Neural cell (in vitro differentiated cells): ENCODE data around the gene DENND6A. TPM values are rescaled to one million over a fixed set of nuclear protein-coding genes. Genes with fewer than 3 reads are reported as not detected.
"Not testable (repeated sequence)": the region's sequence is repeated elsewhere in the genome, so short reads cannot be mapped to it uniquely, and the experiment has no call there.

Experiments used
- H2AFZ ChIP-seq: fragments of 200-600, 300-800 bp; sonication (generic), shearing (Covaris generic); 2 replicates; pipeline ENCODE4 v1.6.0; 2014; ENCODE audit warnings: low read depth, mild to moderate bottlenecking, antibody characterized with exemption, low read length, moderate library complexity
- H3F3A ChIP-seq: fragments of 200-600 bp; shearing (Covaris generic); 2 replicates; pipeline ENCODE4 v1.6.1; 2016; ENCODE audit warnings: mild to moderate bottlenecking, moderate library complexity, mixed read lengths, antibody characterized with exemption, low read length; ENCODE audit not compliant: insufficient read depth, poor library complexity, severe bottlenecking
- H3K27ac ChIP-seq: fragments of 200-600, 300-800 bp; sonication (generic), shearing (Covaris generic); 2 replicates; pipeline ENCODE4 v1.5.1; 2014; ENCODE audit warnings: mild to moderate bottlenecking, low read length, moderate library complexity
- H3K27me3 ChIP-seq: fragments of 300-800, 200-600 bp; sonication (generic), shearing (Covaris generic); 2 replicates; pipeline ENCODE4 v1.6.0; 2014; ENCODE audit warnings: mild to moderate bottlenecking, low read depth, low read length, moderate library complexity; ENCODE audit not compliant: insufficient read depth
- H3K36me3 ChIP-seq: fragments of 300-800, 200-600 bp; sonication (generic), shearing (Covaris generic); 2 replicates; pipeline ENCODE4 v1.5.1; 2014; ENCODE audit warnings: mild to moderate bottlenecking, antibody characterized with exemption, low read length, moderate library complexity; ENCODE audit not compliant: insufficient read depth
- H3K4me2 ChIP-seq: fragments of 300-800, 200-600 bp; sonication (generic), shearing (Covaris generic); 2 replicates; pipeline ENCODE4 v1.6.0; 2014; ENCODE audit warnings: mild to moderate bottlenecking, low read length
- H3K4me3 ChIP-seq: fragments of 300-800, 200-600 bp; sonication (generic), shearing (Covaris generic); 2 replicates; pipeline ENCODE4 v1.5.1; 2014; ENCODE audit warnings: mild to moderate bottlenecking, low read length, moderate library complexity
- H3K79me2 ChIP-seq: fragments of 200-600 bp; shearing (Covaris generic); replicated peaks from 2 replicates; pipeline ENCODE4 v1.6.0; 2014; ENCODE audit warnings: mild to moderate bottlenecking, low read length, moderate library complexity; ENCODE audit not compliant: insufficient read depth
- H3K9ac ChIP-seq: fragments of 300-800, 200-600 bp; sonication (generic), shearing (Covaris generic); 2 replicates; pipeline ENCODE4 v1.6.1; 2016; ENCODE audit warnings: mild to moderate bottlenecking, low read length, mixed read lengths
- H3K9me2 ChIP-seq: fragments of 200-600 bp; shearing (Covaris generic); 2 replicates; pipeline ENCODE4 v1.6.1; 2016; ENCODE audit warnings: mild to moderate bottlenecking, low read length, mixed read lengths; ENCODE audit not compliant: insufficient read depth
- H3K9me3 ChIP-seq: fragments of 200-600, 300-800 bp; sonication (generic), shearing (Covaris generic); 2 replicates; pipeline ENCODE4 v1.6.1; 2016; ENCODE audit warnings: mild to moderate bottlenecking, mixed run types, low read length, moderate library complexity, mixed read lengths
- H4K20me1 ChIP-seq: fragments of 200-600 bp; shearing (Covaris generic); 2 replicates; pipeline ENCODE4 v1.6.1; 2016; ENCODE audit warnings: mild to moderate bottlenecking, mixed run types; ENCODE audit not compliant: insufficient read depth
- CTCF ChIP-seq: fragments of 450-650 bp; IDR thresholded peaks from 2 replicates; pipeline ENCODE4 v1.5.1; 2014; ENCODE audit warnings: antibody characterized with exemption, mild to moderate bottlenecking, moderate library complexity; ENCODE audit not compliant: poor library complexity, severe bottlenecking
- EP300 ChIP-seq: fragments of 450-650 bp; conservative IDR thresholded peaks from 2 replicates; pipeline ENCODE4 v1.6.1; 2014; ENCODE audit warnings: antibody characterized with exemption, mild to moderate bottlenecking, moderate library complexity; ENCODE audit not compliant: poor library complexity, severe bottlenecking
- EZH2 ChIP-seq: fragments of 200-600, 300-800 bp; shearing (Covaris generic), sonication (generic); IDR thresholded peaks from 2 replicates; pipeline ENCODE4 v1.6.1; 2014; ENCODE audit warnings: antibody characterized with exemption, low read length, borderline replicate concordance, mild to moderate bottlenecking; ENCODE audit not compliant: insufficient read depth, poor library complexity, severe bottlenecking
- MXI1 ChIP-seq: fragments of 450-650 bp; conservative IDR thresholded peaks from 2 replicates; pipeline ENCODE4 v1.6.1; 2014; ENCODE audit warnings: antibody characterized with exemption, mild to moderate bottlenecking; ENCODE audit not compliant: poor library complexity, severe bottlenecking
- POLR2AphosphoS5 ChIP-seq: IDR thresholded peaks from 2 replicates; pipeline ENCODE4 v1.6.1; 2012
- RAD21 ChIP-seq: fragments of 450-650 bp; conservative IDR thresholded peaks from 2 replicates; pipeline ENCODE4 v1.6.1; 2014; ENCODE audit warnings: antibody characterized with exemption, mild to moderate bottlenecking, moderate library complexity
- REST ChIP-seq: IDR thresholded peaks from 2 replicates; pipeline ENCODE4 v1.6.1; 2012; ENCODE audit warnings: borderline replicate concordance
- SMC3 ChIP-seq: fragments of 450-650 bp; conservative IDR thresholded peaks from 2 replicates; pipeline ENCODE4 v1.6.1; 2014; ENCODE audit warnings: antibody characterized with exemption, mild to moderate bottlenecking, moderate library complexity; ENCODE audit not compliant: poor library complexity
- TAF1 ChIP-seq: IDR thresholded peaks from 2 replicates; pipeline ENCODE4 v1.6.1; 2012; ENCODE audit warnings: low read depth
- polyA plus RNA-seq: library from polyadenylated mRNA; depleted of rRNA; stranded (reverse); fragments of >200 nt; gene quantifications from 2 replicates; pipeline ENCODE4 v1.2.3, GENCODE V29; 2014

The DENND6A gene
- polyA plus RNA-seq, 1 donor from 2014 or later: 24.0 TPM

GRCh38 chr3:57622362-57622761 is 70.5 kb downstream of the DENND6A start:
- H3K27me3 ChIP-seq: no peaks in the 10 kb centered on the region
- no peaks in the 10 kb centered on the region for H3F3A ChIP-seq
- no peaks in the 10 kb centered on the region for H3K9me2 ChIP-seq
- H3K4me2 ChIP-seq: no peak overlapping the region
- peaks cover 5% of the 10 kb centered on the region for H3K36me3 ChIP-seq
- H3K4me3 ChIP-seq: no peak overlapping the region
- no peaks in the 10 kb centered on the region for H3K79me2 ChIP-seq
- H4K20me1 ChIP-seq: no peaks in the 10 kb centered on the region
- H3K27ac ChIP-seq: no peak overlapping the region
- no peak for TF ChIP-seq POLR2AphosphoS5
- H3K9me3 ChIP-seq: no peaks in the 10 kb centered on the region
- no peak overlapping the region for H2AFZ ChIP-seq
- no peak overlapping the region for H3K9ac ChIP-seq

- Histone ChIP-seq H3K4me3 (no peak overlapping the region), H3F3A (no peaks in the 10 kb centered on the region), H3K9me3 (no peaks in the 10 kb centered on the region), H3K36me3 (no peaks in the 10 kb centered on the region), H3K27ac (no peak overlapping the region), H3K4me2 (no peak overlapping the region), H3K79me2 (no peaks in the 10 kb centered on the region), H4K20me1 (no peaks in the 10 kb centered on the region), H2AFZ (no peak overlapping the region), H3K27me3 (no peaks in the 10 kb centered on the region), H3K9ac (no peak overlapping the region), H3K9me2 (no peaks in the 10 kb centered on the region)
- TF ChIP-seq MXI1: no peak
- TF ChIP-seq EP300: no peak
- TF ChIP-seq SMC3: no peak
- no peak for TF ChIP-seq CTCF
- no peak for TF ChIP-seq RAD21
- TF ChIP-seq REST: no peak
- TF ChIP-seq EZH2: no peak
- no peak for TF ChIP-seq POLR2AphosphoS5
- TF ChIP-seq TAF1: no peak
These were observed 75.1 kb downstream of the DENND6A start for GRCh38 chr3:57617739-57618138.

GRCh38 chr3:57616233-57616632 is 76.6 kb downstream of the DENND6A start:
- Histone ChIP-seq H3K36me3 (no peaks in the 10 kb centered on the region), H3K9ac (no peak overlapping the region), H3K4me2 (no peak overlapping the region), H3K27me3 (no peaks in the 10 kb centered on the region), H3K4me3 (no peak overlapping the region), H3K9me3 (no peaks in the 10 kb centered on the region), H3K79me2 (no peaks in the 10 kb centered on the region), H3K27ac (no peak overlapping the region), H4K20me1 (no peaks in the 10 kb centered on the region), H2AFZ (no peak overlapping the region), H3K9me2 (no peaks in the 10 kb centered on the region), H3F3A (no peaks in the 10 kb centered on the region)
- TF ChIP-seq REST: no peak

- H2AFZ ChIP-seq, H3K36me3 ChIP-seq, H3K79me2 ChIP-seq, H3F3A ChIP-seq, H3K9me3 ChIP-seq, H3K9ac ChIP-seq, H3K27ac ChIP-seq, H3K27me3 ChIP-seq, H3K9me2 ChIP-seq, H4K20me1 ChIP-seq, H3K4me2 ChIP-seq, H3K4me3 ChIP-seq: not testable (repeated sequence)
These were observed 81.0 kb downstream of the DENND6A start for GRCh38 chr3:57611870-57612269.
